Rectal smooth muscle tissue (tissue), 1 donor: ENCODE results near the gene ARL11.

Source experiments
- H3K27ac ChIP-seq: one replicate; pipeline ENCODE4 v1.7.0; 2013; ENCODE audit warnings: low read depth, low read length, inconsistent platforms
- H3K27me3 ChIP-seq: one replicate; pipeline ENCODE4 v1.7.0; 2013; ENCODE audit warnings: low read length; ENCODE audit not compliant: control insufficient read depth, insufficient read depth
- H3K36me3 ChIP-seq: one replicate; pipeline ENCODE4 v1.7.0; 2013; ENCODE audit warnings: low read length; ENCODE audit not compliant: control insufficient read depth, insufficient read depth
- H3K4me1 ChIP-seq: one replicate; pipeline ENCODE4 v1.7.0; 2013; ENCODE audit warnings: low read length; ENCODE audit not compliant: control insufficient read depth, insufficient read depth
- H3K4me3 ChIP-seq: one replicate; pipeline ENCODE4 v1.7.0; 2013; ENCODE audit warnings: low read length
- H3K9ac ChIP-seq: one replicate; pipeline ENCODE4 v1.7.0; 2013; ENCODE audit warnings: low read length

Gene ARL11

DNA sequence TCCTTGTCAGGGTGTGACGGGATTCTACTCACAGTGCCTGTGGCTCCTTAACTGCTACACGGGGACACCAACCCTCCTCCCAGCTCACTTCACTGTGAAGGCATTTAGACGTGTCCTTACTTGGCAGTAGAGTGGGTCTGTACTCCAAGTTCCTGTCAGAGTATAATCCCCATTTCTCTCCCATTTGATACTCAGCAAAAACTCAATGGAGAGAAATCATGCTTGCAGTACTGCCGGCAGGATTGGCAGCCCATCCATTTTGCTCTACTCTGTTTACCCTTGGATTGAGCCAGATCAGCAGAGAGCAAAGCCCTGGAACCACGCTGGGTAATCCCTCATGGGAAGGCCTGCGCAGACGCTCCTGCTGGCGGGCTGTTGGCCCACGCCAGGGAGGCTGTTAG lies 28.9 kb downstream of the ARL11 start:
- H3K36me3 ChIP-seq, result no peaks in the 10 kb centered on the region
- H3K9ac ChIP-seq, result no peak overlapping the region
- H3K4me1 ChIP-seq, result no peaks in the 10 kb centered on the region
- H3K27me3 ChIP-seq, result no peaks in the 10 kb centered on the region
- no peak overlapping the region for H3K4me3 ChIP-seq
- H3K27ac ChIP-seq, result no peak overlapping the region

GRCh38 chr13:49664606-49665005 lies 36.3 kb downstream of the ARL11 start:
- H3K27me3 ChIP-seq, result no peaks in the 10 kb centered on the region
- H3K36me3 ChIP-seq, result peaks cover 4% of the 10 kb centered on the region
- no peak overlapping the region for H3K4me3 ChIP-seq
- no peak overlapping the region for H3K9ac ChIP-seq
- no peak overlapping the region for H3K27ac ChIP-seq
- no peaks in the 10 kb centered on the region for H3K4me1 ChIP-seq

DNA sequence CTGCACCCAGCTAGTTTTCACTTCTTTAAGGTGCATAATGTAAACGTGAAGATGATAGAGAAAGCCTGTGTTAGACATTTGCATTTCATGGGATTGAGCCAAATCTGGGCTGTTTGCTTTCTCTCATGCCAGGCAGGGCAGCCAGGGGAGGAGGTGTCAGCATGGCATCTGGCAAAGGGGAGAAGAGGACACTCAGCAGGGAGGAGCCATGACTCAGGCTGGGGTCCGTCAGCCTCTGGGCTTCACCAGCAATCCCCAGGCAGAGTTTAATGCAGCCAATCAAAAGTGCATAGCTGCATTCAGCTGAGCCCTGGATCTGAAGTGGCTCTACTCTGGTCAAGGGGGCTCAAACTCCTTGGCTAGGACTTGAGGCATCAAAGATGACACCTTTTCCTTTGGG lies 39.5 kb downstream of the ARL11 start:
- Histone ChIP-seq H3K36me3 (peaks cover 4% of the 10 kb centered on the region), H3K9ac (no peak overlapping the region), H3K4me1 (no peaks in the 10 kb centered on the region), H3K4me3 (no peak overlapping the region), H3K27me3 (no peaks in the 10 kb centered on the region), H3K27ac (no peak overlapping the region)

- H3K9ac ChIP-seq, result no peak overlapping the region
- H3K27me3 ChIP-seq, result no peaks in the 10 kb centered on the region
- H3K4me3 ChIP-seq, result no peak overlapping the region
- no peaks in the 10 kb centered on the region for H3K4me1 ChIP-seq
- H3K27ac ChIP-seq, result no peak overlapping the region
- H3K36me3 ChIP-seq, result peaks cover 4% of the 10 kb centered on the region
Observed at GRCh38 chr13:49669735-49670309, 41.5 kb downstream of the ARL11 start.

GRCh38 chr13:49670828-49671227 lies 42.5 kb downstream of the ARL11 start:
- Histone ChIP-seq H3K27me3 (no peaks in the 10 kb centered on the region), H3K4me1 (no peaks in the 10 kb centered on the region), H3K36me3 (peaks cover 4% of the 10 kb centered on the region), H3K9ac (no peak overlapping the region), H3K4me3 (no peak overlapping the region), H3K27ac (no peak overlapping the region)

DNA sequence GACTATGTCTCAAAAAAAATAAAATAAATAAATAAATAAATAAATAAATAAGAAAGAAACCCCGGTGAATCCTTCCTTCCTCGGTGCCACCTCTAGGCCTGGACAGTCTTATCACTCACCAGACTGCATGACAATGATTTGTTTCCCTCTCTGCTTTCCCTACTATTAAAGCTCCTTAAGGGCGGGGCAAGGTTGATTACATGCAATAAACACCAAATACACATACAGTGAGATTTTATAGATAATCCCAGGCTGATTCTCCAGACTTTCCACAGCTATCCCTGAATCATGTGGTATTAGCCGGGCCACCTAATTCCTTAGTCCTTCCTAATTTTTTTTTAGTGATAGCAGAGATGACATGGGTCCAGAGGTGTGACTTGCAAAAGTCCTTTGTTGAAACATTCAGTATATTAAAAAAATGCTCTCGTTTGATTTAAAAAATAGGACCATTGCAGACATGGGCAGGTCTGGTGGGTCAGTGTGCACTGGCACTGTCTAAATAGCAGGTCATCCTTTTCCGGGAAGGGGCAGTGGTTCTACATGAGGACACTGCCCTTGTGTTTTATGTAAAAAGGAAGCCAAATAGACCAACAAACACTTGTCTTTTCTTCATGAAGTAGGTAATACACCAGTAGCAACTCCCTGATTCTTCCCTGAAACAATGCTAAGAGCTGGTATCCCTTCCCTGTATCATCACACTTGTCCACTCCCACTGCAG lies 48.4 kb downstream of the ARL11 start:
- H3K9ac ChIP-seq, result no peak overlapping the region
- H3K36me3 ChIP-seq, result no peaks in the 10 kb centered on the region
- no peaks in the 10 kb centered on the region for H3K4me1 ChIP-seq
- H3K27ac ChIP-seq, result no peak overlapping the region
- no peak overlapping the region for H3K4me3 ChIP-seq
- H3K27me3 ChIP-seq, result no peaks in the 10 kb centered on the region

GRCh38 chr13:49678191-49678914 lies 50.0 kb downstream of the ARL11 start:
- Histone ChIP-seq H3K4me3 (no peak overlapping the region), H3K9ac (no peak overlapping the region), H3K4me1 (no peaks in the 10 kb centered on the region), H3K36me3 (no peaks in the 10 kb centered on the region), H3K27me3 (no peaks in the 10 kb centered on the region), H3K27ac (no peak overlapping the region)

- H3K9ac ChIP-seq, result no peak overlapping the region
- H3K4me1 ChIP-seq, result no peaks in the 10 kb centered on the region
- H3K36me3 ChIP-seq, result no peaks in the 10 kb centered on the region
- H3K4me3 ChIP-seq, result no peak overlapping the region
- no peaks in the 10 kb centered on the region for H3K27me3 ChIP-seq
- H3K27ac ChIP-seq, result no peak overlapping the region
Observed at GRCh38 chr13:49679246-49679645, 50.9 kb downstream of the ARL11 start.

GRCh38 chr13:49681842-49682435 lies 53.6 kb downstream of the ARL11 start:
- no peak overlapping the region for H3K4me3 ChIP-seq
- no peaks in the 10 kb centered on the region for H3K27me3 ChIP-seq
- no peaks in the 10 kb centered on the region for H3K4me1 ChIP-seq
- no peak overlapping the region for H3K27ac ChIP-seq
- no peaks in the 10 kb centered on the region for H3K36me3 ChIP-seq
- no peak overlapping the region for H3K9ac ChIP-seq
